Stimulated activated naive CD8-positive, alpha-beta T cell treated with anti-CD3 and anti-CD28 coated beads, Interleukin-15, Interleukin-2, amounts not matched to agents 100 ng/mL and 50 ng/mL, for 24 hours (primary cell): ENCODE data around the gene OR2D2.
"Not testable (repeated sequence)": the region's sequence is repeated elsewhere in the genome, so short reads cannot be mapped to it uniquely, and the experiment has no call there.

Experiments
- H3K27ac Mint-ChIP-seq: one replicate; pipeline ENCODE4 v1.8.0; 2021; ENCODE audit warnings: mild to moderate bottlenecking, mixed read lengths
- H3K27me3 Mint-ChIP-seq: one replicate; pipeline ENCODE4 v1.8.0; 2021; ENCODE audit warnings: mixed read lengths
- H3K36me3 Mint-ChIP-seq: one replicate; pipeline ENCODE4 v1.8.0; 2021; ENCODE audit warnings: low read depth, mixed read lengths
- H3K4me1 Mint-ChIP-seq: one replicate; pipeline ENCODE4 v1.8.0; 2021; ENCODE audit warnings: low read depth, mixed read lengths
- H3K4me3 Mint-ChIP-seq: one replicate; pipeline ENCODE4 v1.8.0; 2021; ENCODE audit warnings: mild to moderate bottlenecking, mixed read lengths
- H3K9me3 Mint-ChIP-seq: one replicate; pipeline ENCODE4 v1.8.0; 2021; ENCODE audit warnings: mixed read lengths

OR2D2 gene, protein sequence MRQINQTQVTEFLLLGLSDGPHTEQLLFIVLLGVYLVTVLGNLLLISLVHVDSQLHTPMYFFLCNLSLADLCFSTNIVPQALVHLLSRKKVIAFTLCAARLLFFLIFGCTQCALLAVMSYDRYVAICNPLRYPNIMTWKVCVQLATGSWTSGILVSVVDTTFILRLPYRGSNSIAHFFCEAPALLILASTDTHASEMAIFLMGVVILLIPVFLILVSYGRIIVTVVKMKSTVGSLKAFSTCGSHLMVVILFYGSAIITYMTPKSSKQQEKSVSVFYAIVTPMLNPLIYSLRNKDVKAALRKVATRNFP

DNA sequence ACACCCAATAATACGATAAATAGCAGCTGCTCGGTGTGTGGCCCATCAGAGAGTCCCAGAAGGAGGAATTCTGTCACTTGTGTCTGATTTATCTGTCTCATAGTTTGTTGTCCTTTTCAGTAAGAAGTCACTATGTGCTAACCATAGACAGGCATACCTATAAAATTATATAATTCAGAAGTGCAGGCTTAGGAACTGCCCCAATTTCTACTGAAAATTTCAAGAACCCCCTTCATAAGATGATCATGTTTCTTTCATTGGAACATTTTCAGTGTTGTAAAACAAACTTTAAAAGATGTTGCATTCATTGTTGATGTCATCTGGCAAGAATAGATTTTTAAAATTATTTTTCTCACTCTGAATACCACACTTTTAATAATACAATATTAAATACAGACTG, at the start of gene OR2D2:
Gene OR2D2, minus strand, starts transcription at position 101 of the 400 bp plus-strand sequence. Its CDS starts 0 bp downstream, at position 101.
- H3K4me1 Mint-ChIP-seq, result no peaks in the 10 kb centered on the region
- no peaks in the 10 kb centered on the region for H3K9me3 Mint-ChIP-seq
- no peaks in the 10 kb centered on the region for H3K36me3 Mint-ChIP-seq
- H3K27ac Mint-ChIP-seq, result no peak within 1 kb of the TSS
- H3K27me3 Mint-ChIP-seq, result peaks cover 3% of the 10 kb centered on the region
- H3K4me3 Mint-ChIP-seq, result no peak within 1 kb of the TSS

DNA sequence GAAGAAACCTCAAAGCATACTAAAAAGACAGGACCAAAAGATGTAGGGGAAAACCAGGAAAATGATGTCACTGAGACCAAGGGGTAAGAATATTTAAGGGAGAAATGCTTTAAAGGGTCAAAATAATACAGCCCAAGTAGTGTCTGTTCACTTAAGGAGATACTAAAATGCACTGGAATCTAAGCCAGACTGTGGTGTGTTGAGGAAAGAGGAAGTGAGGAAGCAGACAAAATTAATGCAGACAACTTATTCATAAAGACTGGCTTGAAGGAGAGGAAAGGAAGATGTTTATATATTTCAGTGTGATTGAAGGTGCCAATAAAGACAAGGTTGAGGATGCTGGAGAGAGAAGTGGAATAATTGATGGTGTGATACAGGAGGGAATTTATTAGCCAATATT, 49.7 kb upstream of the OR2D2 start:
- Mint-ChIP-seq H3K27ac (no peak overlapping the region), H3K27me3 (no peaks in the 10 kb centered on the region), H3K4me1 (no peaks in the 10 kb centered on the region), H3K36me3 (no peaks in the 10 kb centered on the region), H3K4me3 (no peak overlapping the region), H3K9me3 (no peaks in the 10 kb centered on the region)

DNA sequence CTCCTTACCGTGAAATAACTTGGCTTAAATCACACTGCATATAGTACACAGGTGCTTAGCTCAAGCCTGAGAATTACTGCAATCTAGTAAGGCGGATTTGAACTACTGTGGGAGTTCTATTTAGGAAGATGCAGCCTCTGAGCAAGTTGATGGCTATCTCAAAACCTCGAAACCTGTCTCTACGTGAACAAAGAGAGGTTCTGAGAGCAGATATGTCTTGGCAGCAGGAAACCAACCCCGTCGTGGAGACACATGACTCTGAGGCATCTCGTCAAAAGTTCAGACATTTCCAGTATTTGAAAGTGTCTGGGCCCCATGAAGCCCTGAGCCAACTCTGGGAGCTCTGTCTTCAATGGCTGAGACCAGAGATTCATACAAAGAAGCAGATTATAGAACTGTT, 39.8 kb upstream of the OR2D2 start:
- Mint-ChIP-seq H3K4me1 (peaks cover 7% of the 10 kb centered on the region), H3K4me3 (no peak overlapping the region), H3K27me3 (peaks cover 39% of the 10 kb centered on the region), H3K9me3 (peaks cover 4% of the 10 kb centered on the region), H3K36me3 (no peaks in the 10 kb centered on the region), H3K27ac (no peak overlapping the region)

DNA sequence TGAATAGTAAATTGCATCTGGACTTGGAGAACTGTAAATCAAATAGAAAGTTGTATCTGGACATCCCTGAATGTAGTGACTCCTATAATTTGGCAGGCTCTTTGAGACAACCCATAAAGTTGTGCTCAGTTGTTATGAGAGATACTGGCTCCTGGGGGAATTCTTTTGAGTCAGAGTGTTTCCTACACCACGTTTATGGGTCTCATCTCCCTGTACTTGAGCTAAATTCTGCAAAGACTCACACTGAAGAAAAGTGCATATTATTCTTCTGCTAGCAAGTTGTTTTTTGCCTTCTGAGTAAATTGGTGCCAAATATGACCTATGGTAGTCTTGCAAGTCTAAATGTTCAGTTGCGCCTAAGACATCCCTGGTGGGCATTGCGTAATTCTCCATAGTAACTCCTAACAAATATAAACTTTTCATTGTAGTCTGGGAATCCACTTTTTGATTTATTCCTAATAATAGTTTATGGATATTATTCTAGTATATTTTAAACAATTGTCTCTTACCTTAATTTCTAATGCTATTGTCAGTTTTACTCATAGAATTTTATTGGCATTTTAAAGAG, 38.9 kb upstream of the OR2D2 start:
- Mint-ChIP-seq H3K4me1 (peaks cover 14% of the 10 kb centered on the region), H3K36me3 (no peaks in the 10 kb centered on the region), H3K4me3 (no peak overlapping the region), H3K9me3 (peaks cover 4% of the 10 kb centered on the region), H3K27me3 (peaks cover 46% of the 10 kb centered on the region), H3K27ac (no peak overlapping the region)

DNA sequence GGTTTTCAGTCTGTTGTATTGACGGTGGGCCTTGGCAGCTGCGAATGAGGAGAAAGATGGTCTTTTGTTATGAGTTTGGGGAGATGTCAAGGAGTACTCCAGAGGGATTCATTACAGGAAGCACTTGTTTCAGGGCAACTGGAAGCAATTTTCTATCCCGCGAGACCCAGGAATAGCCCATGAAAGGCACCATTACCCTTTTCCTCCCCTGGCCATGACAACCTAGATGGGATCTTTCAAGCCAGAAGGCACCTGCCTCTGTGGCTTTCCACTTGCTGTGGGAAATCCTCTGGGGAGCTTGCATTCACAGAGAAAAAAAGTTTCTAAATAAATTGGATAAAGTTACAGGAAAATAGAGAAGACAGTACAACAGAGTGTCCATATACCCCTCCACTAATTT, 36.6 kb upstream of the OR2D2 start:
- H3K9me3 Mint-ChIP-seq, result peaks cover 8% of the 10 kb centered on the region
- no peak overlapping the region for H3K4me3 Mint-ChIP-seq
- H3K27me3 Mint-ChIP-seq, result peaks cover 64% of the 10 kb centered on the region
- no peaks in the 10 kb centered on the region for H3K36me3 Mint-ChIP-seq
- no peak overlapping the region for H3K27ac Mint-ChIP-seq
- H3K4me1 Mint-ChIP-seq, result peaks cover 21% of the 10 kb centered on the region

DNA sequence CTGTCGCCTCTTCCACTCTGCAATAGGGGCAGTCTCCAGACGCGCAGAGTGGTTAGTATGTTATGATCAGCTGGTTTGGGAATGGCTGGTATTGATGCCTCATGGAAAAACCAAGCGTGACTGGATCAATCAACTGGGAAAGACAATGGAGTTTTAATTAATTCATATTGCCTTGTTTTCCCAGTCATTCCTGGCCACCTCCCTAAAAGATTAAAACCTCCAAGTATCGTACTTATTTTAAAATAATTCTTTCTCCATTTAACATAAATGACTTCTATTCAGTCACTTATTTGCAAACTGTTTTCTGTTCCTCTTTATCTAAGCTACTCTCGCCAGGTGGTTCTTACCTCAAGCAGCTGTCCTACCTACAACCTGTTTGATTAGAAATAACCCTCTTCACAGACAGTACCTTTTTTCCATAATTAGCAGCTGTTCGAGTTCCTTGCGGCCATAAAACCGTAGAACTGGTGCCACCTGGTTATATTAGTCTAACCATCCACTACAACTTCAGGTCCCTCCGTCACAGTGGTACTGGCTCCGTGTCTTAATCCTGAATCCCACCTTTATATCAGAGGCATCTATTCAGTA, 34.8 kb upstream of the OR2D2 start:
- no peaks in the 10 kb centered on the region for H3K36me3 Mint-ChIP-seq
- H3K4me3 Mint-ChIP-seq, result peak overlapping the region; percentile 76

DNA sequence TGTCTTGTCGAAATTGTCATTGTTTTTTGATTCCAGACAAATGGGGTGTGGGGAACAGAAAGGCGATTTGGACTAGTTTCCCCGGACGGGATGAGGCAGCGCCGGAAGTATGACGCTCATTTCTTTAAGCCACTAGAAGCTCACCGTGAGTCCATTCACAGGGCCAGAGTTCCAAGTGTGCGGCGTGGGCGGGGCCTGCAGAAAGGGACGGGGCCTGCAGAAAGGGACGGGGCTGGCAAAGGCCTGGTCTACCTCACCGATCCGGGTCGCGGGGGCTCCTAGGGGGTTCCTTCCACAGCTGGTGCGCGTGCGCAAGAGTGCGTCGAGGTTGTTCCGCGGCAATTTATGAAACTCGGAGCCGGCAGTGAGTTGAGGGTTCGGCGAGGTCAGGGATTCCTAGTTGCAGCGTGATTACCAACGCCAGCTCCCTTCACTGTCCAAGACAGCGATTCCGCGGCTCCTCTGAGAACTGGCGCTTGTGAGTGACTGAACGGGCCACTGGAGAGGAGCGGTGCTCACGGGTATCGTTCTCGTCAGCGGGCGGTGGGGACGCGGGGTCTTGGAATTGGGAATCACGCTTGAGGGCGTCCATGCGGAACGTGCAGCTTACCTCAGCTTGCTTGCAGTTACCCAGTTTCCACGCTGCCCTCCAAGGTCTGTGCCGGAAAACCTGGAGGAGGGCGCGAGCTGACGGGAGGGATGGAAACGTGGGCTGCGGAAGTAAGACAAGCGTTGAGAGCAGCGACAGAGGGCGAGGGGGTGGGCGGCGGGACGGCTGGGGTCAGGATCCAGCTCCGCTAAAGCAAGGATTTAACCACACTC, 34.1 kb upstream of the OR2D2 start, which contains the start of gene ZNF215:
Gene ZNF215, plus strand, starts transcription at position 219 of the 822 bp plus-strand sequence. CDS start 5,847 bp downstream, outside the sequence.
- Mint-ChIP-seq H3K27me3 (peaks cover 77% of the 10 kb centered on the region), H3K27ac (no peak within 1 kb of the TSS), H3K36me3 (no peaks in the 10 kb centered on the region)

More for the DNA sequence above, 34.8 kb upstream of the OR2D2 start:
- peaks cover 21% of the 10 kb centered on the region for H3K4me1 Mint-ChIP-seq
- H3K9me3 Mint-ChIP-seq, result peaks cover 8% of the 10 kb centered on the region
- peaks cover 74% of the 10 kb centered on the region for H3K27me3 Mint-ChIP-seq
- H3K27ac Mint-ChIP-seq, result no peak overlapping the region

DNA sequence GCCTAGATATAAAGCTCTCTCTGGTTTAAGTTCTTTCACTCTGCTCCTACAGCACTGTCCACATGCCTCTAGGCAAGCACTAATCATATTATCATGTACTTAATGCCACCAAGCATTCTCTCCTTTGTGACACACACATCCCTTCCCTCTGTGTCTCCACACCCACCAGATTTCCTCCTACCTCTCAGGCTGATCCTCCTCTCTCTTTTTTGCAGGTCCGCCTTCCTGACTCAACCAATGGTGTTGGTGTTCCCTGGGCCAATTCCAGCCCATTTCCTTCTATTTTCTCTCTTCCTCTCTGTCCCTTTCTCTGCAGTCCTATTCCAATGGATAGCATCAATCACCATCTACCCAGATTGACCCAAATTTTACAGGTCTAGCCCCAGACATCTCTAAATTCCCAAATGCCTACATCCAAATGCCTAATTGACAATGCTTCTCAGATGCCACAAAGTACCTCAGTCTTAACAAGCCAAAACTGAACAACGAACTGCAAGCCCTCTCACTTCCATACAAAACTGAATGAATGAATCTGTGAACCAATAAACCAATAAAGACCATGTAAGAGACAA, 33.4 kb upstream of the OR2D2 start:
- Mint-ChIP-seq H3K4me1 (peaks cover 21% of the 10 kb centered on the region), H3K4me3 (peak overlapping the region; percentile 76), H3K36me3 (no peaks in the 10 kb centered on the region), H3K9me3 (peaks cover 8% of the 10 kb centered on the region), H3K27ac (no peak overlapping the region), H3K27me3 (peaks cover 79% of the 10 kb centered on the region)

More for the DNA sequence above, 34.1 kb upstream of the OR2D2 start, which contains the start of gene ZNF215:
- peak within 1 kb of the TSS; percentile 76 for H3K4me3 Mint-ChIP-seq
- H3K9me3 Mint-ChIP-seq, result peaks cover 8% of the 10 kb centered on the region
- H3K4me1 Mint-ChIP-seq, result peaks cover 21% of the 10 kb centered on the region

DNA sequence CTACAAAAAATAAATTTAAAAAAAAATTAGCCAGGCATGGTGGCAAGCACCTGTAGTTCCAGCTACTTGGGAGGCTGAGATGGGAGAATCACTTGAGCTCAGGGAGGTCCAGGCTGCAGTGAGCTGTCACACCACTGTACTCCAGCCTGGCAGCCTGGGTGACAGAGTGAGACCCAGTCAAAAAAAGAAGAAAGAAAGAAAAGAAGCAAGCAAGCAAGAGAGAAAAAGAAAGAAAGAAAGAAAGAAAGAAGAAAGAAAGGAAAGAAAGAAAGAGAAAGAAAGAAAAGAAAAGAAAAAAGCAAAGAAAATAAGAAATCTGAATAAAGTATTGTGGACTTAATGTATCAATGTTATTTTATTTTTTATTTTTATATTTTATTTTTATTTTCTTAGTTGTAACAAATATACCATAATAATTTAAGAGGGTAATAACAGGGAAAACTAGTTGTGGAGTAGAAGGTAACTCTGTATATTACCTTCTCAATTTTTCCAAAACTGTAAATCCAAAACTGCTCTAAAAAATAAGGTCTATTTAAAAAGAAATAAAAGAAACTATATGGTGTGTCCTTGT, 32.8 kb upstream of the OR2D2 start:
- Mint-ChIP-seq H3K27ac (no peak overlapping the region), H3K36me3 (no peaks in the 10 kb centered on the region), H3K9me3 (peaks cover 4% of the 10 kb centered on the region), H3K4me1 (peaks cover 21% of the 10 kb centered on the region), H3K27me3 (peaks cover 74% of the 10 kb centered on the region), H3K4me3 (no peak overlapping the region)

DNA sequence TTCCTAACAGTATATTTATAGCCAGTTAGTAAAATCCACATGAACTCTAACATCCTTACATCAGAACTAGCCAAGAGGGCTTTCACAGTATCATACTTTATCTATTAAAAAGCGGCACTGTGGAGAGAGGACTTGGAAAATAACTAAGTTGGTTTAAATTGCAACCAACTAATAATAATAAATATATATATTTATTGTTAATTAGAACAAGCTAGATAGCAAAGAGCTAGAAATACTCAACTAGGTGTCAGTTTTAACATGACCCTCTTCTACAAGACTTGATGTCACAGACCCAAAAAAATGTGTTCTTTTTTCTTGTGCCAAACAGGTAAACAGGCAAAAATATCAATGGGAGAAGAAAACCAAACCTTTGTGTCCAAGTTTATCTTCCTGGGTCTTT, 28.4 kb upstream of the OR2D2 start, which contains the start of gene OR2D3:
Gene OR2D3, plus strand, starts transcription at position 301 of the 400 bp plus-strand sequence. Its CDS starts 0 bp downstream, at position 301.
- H3K4me3 Mint-ChIP-seq, result no peak within 1 kb of the TSS
- H3K36me3 Mint-ChIP-seq, result no peaks in the 10 kb centered on the region
- H3K27ac Mint-ChIP-seq, result no peak within 1 kb of the TSS
- peaks cover 1% of the 10 kb centered on the region for H3K9me3 Mint-ChIP-seq
- peaks cover 1% of the 10 kb centered on the region for H3K4me1 Mint-ChIP-seq
- H3K27me3 Mint-ChIP-seq, result peaks cover 53% of the 10 kb centered on the region

DNA sequence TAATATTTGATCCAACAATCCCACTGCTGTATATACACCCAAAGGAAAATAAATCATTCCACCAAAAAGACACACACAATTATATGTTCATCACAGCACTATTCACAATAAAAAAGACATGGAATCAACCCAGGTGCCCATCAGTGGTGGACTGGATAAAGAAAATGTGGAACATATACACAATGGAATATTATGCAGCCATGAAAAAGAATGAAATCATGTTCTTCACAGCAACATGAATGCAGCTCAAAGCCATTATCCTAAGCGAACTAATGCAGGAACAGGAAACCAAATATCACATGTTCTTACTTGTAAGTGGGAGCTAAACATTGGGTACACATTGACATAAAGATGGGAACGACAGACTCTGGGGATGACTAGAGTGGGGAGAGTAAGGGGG, 27.4 kb upstream of the OR2D2 start:
- no peak overlapping the region for H3K4me3 Mint-ChIP-seq
- no peaks in the 10 kb centered on the region for H3K4me1 Mint-ChIP-seq
- H3K27ac Mint-ChIP-seq, result no peak overlapping the region
- no peaks in the 10 kb centered on the region for H3K36me3 Mint-ChIP-seq
- no peaks in the 10 kb centered on the region for H3K9me3 Mint-ChIP-seq
- H3K27me3 Mint-ChIP-seq, result peaks cover 45% of the 10 kb centered on the region

DNA sequence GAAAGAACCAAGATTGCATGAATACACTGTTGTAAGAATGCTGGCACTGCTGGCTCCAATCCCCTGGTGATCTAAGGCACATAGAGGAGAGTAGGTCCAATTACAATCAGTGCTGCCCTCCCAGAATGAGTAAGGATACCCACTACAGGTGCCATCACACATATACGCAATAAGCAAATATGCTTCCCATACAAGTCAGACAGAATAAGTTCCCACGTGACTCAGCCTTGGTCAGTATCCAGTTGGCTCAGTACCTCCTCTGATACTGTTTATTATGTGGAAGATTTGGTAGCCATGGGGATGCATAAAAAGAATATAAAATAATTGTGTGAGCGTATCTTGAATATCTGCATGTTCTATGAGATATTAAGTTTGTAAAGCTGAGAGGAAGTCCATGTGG, 19.6 kb upstream of the OR2D2 start:
- Mint-ChIP-seq H3K27ac (no peak overlapping the region), H3K27me3 (no peaks in the 10 kb centered on the region), H3K36me3 (no peaks in the 10 kb centered on the region), H3K9me3 (no peaks in the 10 kb centered on the region), H3K4me1 (no peaks in the 10 kb centered on the region), H3K4me3 (no peak overlapping the region)

DNA sequence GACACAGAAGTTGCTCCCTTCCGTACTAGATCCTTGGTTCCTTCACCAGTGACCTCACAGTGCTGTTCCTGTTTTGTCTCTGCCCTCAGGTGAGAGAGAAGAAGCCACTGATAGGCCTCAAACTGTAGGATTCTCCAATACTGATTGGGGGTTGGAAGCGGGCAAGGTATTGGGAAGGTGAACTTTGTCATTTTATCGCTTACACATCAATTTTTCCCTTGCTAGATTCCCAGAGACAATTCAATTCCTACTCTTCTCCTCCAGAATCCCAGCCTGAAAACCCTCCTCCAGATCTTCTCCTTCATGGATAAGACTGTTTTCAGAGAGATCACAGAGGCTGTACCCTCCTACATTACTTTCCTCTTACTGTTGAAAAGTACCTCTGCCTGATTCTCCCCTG, 19.1 kb upstream of the OR2D2 start:
- Mint-ChIP-seq H3K27me3 (no peaks in the 10 kb centered on the region), H3K9me3 (no peaks in the 10 kb centered on the region), H3K4me1 (no peaks in the 10 kb centered on the region), H3K36me3 (no peaks in the 10 kb centered on the region), H3K27ac (no peak overlapping the region), H3K4me3 (no peak overlapping the region)

DNA sequence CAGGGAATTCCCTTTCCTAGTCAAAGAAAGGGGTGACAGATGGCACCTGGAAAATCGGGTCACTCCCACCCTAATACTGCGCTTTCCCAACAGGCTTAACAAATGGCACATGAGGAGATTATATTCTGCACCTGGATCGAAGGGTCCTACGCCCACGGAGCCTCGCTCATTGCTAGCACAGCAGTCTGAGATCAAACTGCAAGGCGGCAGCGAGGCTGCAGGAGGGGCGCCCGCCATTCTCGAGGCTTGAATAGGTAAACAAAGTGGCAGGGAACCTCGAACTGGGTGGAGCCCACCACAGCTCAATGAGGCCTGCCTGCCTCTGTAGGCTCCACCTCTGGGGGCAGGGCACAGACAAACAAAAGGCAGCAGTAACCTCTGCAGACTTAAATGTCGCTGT, 12.5 kb upstream of the OR2D2 start:
- not testable (repeated sequence) for H3K4me3 Mint-ChIP-seq, H3K9me3 Mint-ChIP-seq, H3K4me1 Mint-ChIP-seq, H3K36me3 Mint-ChIP-seq, H3K27me3 Mint-ChIP-seq, H3K27ac Mint-ChIP-seq
